Type B pancreatic cell (in vitro differentiated cells): Measurements from ENCODE around the gene MAB21L2. TPM values are rescaled to one million over a fixed set of nuclear protein-coding genes. Genes with fewer than 3 reads are reported as not detected.
A peak's percentile ranks its signal among the peaks of the same experiment; 100 is the strongest.
"Not testable (repeated sequence)": the region's sequence is repeated elsewhere in the genome, so short reads cannot be mapped to it uniquely, and the experiment has no call there.

Experiments used
- DNase-seq: peaks from one replicate; pipeline ENCODE4 v3.0.0; 2021; ENCODE audit warnings: mixed read lengths; ENCODE audit not compliant: unreplicated experiment; ENCODE audit errors: extremely low spot score
- H3K27ac Mint-ChIP-seq: 2 replicates; pipeline ENCODE4 v1.8.0; 2021; ENCODE audit warnings: mild to moderate bottlenecking, mixed read lengths
- H3K27me3 Mint-ChIP-seq: 2 replicates; pipeline ENCODE4 v1.8.0; 2021; ENCODE audit warnings: mixed read lengths
- H3K36me3 Mint-ChIP-seq: 2 replicates; pipeline ENCODE4 v1.8.0; 2021; ENCODE audit warnings: mixed read lengths
- H3K4me1 Mint-ChIP-seq: one replicate; pipeline ENCODE4 v1.8.0; 2021; ENCODE audit warnings: mixed read lengths; ENCODE audit not compliant: unreplicated experiment
- H3K4me3 Mint-ChIP-seq: 2 replicates; pipeline ENCODE4 v1.8.0; 2021; ENCODE audit warnings: mild to moderate bottlenecking, mixed read lengths
- H3K9me3 Mint-ChIP-seq: 2 replicates; pipeline ENCODE4 v1.8.0; 2021; ENCODE audit warnings: mixed read lengths
- total RNA-seq: library from RNA; stranded (reverse); gene quantifications from 2 replicates; pipeline ENCODE4 v1.2.1, GENCODE V29; 2021; ENCODE audit warnings: low replicate concordance
- TF ChIP-seq, protein P1 (sequence below): fragments of 200-600 bp; sonication (generic); conservative IDR thresholded peaks from 2 replicates; pipeline ENCODE4 v1.5.0; 2021; ENCODE audit warnings: antibody characterized with exemption, mild to moderate bottlenecking

MAB21L2 gene
- total RNA-seq, 1 donor from 2014 or later = 114 TPM

DNA sequence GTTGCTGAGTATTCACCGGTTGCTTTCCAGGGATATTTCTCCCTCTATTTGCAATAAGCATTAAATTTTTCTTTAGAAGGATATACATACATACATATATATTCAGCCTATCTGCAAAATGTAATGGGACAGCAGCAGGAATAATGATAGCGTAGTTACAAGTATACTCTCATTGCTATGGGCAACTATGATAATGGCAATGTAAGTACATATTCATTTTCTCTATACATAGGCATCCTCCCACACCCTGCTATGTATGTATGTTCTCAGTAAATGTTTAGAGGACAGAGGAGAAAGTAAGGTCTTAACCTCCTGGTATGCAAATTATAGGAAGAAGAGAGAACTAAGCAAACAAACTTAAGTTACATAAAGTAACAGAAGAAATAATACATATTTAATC lies 19.7 kb upstream of the MAB21L2 start:
- Mint-ChIP-seq H3K36me3 (peaks cover 31% of the 10 kb centered on the region), H3K27ac (no peak overlapping the region), H3K9me3 (no peaks in the 10 kb centered on the region), H3K4me1 (no peaks in the 10 kb centered on the region), H3K27me3 (no peaks in the 10 kb centered on the region), H3K4me3 (no peak overlapping the region)
- DNase-seq = no peak
- TF ChIP-seq, protein P1, sequence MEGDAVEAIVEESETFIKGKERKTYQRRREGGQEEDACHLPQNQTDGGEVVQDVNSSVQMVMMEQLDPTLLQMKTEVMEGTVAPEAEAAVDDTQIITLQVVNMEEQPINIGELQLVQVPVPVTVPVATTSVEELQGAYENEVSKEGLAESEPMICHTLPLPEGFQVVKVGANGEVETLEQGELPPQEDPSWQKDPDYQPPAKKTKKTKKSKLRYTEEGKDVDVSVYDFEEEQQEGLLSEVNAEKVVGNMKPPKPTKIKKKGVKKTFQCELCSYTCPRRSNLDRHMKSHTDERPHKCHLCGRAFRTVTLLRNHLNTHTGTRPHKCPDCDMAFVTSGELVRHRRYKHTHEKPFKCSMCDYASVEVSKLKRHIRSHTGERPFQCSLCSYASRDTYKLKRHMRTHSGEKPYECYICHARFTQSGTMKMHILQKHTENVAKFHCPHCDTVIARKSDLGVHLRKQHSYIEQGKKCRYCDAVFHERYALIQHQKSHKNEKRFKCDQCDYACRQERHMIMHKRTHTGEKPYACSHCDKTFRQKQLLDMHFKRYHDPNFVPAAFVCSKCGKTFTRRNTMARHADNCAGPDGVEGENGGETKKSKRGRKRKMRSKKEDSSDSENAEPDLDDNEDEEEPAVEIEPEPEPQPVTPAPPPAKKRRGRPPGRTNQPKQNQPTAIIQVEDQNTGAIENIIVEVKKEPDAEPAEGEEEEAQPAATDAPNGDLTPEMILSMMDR = no peak

DNA sequence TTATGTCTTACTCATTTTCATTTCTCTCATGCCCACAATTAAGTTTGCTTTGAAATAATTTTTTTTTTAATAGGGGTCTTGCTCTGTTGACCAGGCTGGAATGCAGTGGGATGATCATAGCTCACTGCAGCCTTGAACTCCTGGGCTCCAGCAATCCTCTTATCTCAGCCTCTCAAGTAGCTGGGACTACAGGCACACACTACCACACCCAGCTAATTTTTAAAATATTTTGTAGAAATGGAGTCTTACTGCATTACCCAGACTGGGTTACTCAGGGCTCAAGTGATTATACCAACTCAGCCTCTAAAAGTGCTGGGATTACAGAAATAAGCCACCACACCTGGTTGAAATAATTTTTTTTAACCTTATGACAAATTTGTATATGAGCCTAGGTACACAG lies 19.2 kb upstream of the MAB21L2 start:
- Mint-ChIP-seq H3K4me3 (no peak overlapping the region), H3K9me3 (no peaks in the 10 kb centered on the region), H3K36me3 (peaks cover 34% of the 10 kb centered on the region), H3K27ac (no peak overlapping the region), H3K4me1 (no peaks in the 10 kb centered on the region), H3K27me3 (no peaks in the 10 kb centered on the region)
- TF ChIP-seq, protein P1 = no peak
- DNase-seq = no peak

DNA sequence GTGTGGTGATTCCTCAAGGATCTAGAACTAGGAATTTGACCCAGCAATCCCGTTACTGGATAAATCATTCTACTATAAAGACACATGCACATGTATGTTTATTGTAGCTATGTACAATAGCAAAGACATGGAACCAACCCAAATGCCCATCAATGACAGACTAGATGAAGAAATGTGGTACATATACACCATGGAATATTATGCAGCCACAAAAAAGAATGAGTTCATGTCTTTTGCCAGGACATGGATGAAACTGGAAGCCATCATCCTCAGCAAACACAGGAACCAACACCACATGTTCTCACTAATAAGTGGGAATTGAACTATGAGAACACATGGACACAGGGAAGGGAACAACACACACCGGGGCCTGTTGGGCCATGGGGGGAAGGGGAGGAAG lies 17.0 kb upstream of the MAB21L2 start:
- not testable (repeated sequence) for H3K4me1 Mint-ChIP-seq, H3K9me3 Mint-ChIP-seq, DNase-seq, H3K27me3 Mint-ChIP-seq, H3K27ac Mint-ChIP-seq, H3K4me3 Mint-ChIP-seq
- H3K36me3 Mint-ChIP-seq = peaks cover 34% of the 10 kb centered on the region

DNA sequence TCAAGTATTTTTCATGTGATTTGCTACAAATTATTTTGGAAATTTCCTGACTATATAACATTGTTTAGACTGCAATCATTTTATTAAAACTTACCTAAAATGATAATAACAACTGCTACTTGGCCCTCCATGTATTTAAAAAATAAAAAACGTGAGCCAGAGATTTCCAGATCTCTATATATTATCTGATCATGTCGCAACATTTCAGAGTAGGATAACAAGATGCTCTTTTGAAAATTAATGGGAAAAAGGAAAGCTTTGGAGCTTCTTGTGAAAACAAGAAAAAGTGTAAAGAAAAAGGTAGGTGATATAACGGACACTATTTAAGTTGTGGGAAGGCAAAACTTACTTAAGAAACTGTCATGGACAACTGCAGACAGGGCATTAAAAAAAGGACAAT lies 14.9 kb upstream of the MAB21L2 start:
- H3K4me3 Mint-ChIP-seq = no peak overlapping the region
- H3K27ac Mint-ChIP-seq = no peak overlapping the region
- H3K27me3 Mint-ChIP-seq = no peaks in the 10 kb centered on the region
- DNase-seq = no peak
- no peaks in the 10 kb centered on the region for H3K9me3 Mint-ChIP-seq
- peaks cover 13% of the 10 kb centered on the region for H3K4me1 Mint-ChIP-seq
- peaks cover 26% of the 10 kb centered on the region for H3K36me3 Mint-ChIP-seq
- TF ChIP-seq, protein P1 = no peak

DNA sequence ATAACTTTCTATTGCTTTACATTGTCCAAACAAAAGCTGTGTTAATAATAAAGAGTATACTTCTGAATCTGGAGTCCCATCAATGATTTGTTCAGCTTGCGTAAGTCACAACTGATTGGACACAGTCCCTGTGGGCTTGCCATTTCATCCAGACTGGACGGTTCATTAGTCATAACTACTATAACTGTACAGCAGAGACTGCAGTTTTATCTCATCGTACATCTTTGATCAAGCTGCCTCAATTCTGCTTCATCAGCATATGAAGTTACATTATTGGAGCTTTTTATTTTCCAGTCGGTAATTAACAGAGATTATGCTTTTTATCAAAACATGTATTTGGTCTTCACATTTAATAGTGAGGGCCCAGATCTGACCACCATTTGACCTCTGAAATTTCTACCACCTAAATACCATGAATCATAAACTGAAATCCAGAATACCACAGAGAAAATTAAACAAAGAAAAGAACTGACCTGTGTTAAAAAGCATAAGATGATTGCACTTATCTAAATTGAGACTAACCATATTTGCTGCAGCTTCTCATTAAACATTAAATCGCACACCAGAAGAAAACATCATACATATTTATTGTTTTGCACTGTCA lies 12.5 kb upstream of the MAB21L2 start:
- H3K27me3 Mint-ChIP-seq = no peaks in the 10 kb centered on the region
- no peak for DNase-seq
- no peaks in the 10 kb centered on the region for H3K9me3 Mint-ChIP-seq
- H3K4me3 Mint-ChIP-seq = no peak overlapping the region
- H3K36me3 Mint-ChIP-seq = peaks cover 15% of the 10 kb centered on the region
- H3K27ac Mint-ChIP-seq = peak overlapping the region; percentile 8
- TF ChIP-seq, protein P1 = no peak
- H3K4me1 Mint-ChIP-seq = peaks cover 23% of the 10 kb centered on the region

DNA sequence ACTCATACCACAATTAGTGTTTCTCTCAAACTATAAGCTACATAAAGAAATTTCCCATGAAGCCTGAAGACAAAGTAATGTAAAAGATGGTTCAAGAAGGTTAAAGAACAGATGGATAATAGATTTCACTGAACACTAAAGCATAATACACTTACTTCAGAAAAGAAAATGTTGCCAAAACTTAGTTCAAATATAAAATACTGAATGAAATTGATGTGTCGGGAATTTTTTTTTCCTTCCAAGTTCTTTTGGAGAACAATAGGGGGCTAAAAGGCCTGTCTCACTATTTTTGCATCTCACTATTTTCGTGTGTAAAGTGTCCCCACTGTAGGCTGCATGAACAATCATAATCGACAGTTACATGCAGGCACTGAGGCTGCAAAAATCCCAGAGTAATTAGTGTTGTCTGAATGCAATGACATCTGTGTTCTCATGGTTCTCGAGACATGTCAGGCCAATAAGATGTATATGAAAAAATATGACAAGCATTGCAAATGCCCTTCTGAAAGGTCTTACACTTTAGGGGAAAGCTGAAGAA lies 11.9 kb upstream of the MAB21L2 start:
- no peak for DNase-seq
- Mint-ChIP-seq H3K27me3 (no peaks in the 10 kb centered on the region), H3K27ac (peak overlapping the region; percentile 8), H3K36me3 (peaks cover 9% of the 10 kb centered on the region), H3K9me3 (no peaks in the 10 kb centered on the region), H3K4me1 (peaks cover 26% of the 10 kb centered on the region), H3K4me3 (no peak overlapping the region)
- TF ChIP-seq, protein P1 = no peak
